NCI-H526 treated with DMSO at 0.1 percent for 48 hours (cell line): ENCODE measurements around the gene RPS18.
"Not testable (repeated sequence)": the region's sequence is repeated elsewhere in the genome, so short reads cannot be mapped to it uniquely, and the experiment has no call there.

Experiments
- DNase-seq: peaks from one replicate; lab custom pipeline; 2025; lab: John Stamatoyannopoulos, UW

RPS18 gene

GRCh38 chr6:33272275-33273128, 627 bp downstream of the RPS18 start:
- no peak for DNase-seq

DNA sequence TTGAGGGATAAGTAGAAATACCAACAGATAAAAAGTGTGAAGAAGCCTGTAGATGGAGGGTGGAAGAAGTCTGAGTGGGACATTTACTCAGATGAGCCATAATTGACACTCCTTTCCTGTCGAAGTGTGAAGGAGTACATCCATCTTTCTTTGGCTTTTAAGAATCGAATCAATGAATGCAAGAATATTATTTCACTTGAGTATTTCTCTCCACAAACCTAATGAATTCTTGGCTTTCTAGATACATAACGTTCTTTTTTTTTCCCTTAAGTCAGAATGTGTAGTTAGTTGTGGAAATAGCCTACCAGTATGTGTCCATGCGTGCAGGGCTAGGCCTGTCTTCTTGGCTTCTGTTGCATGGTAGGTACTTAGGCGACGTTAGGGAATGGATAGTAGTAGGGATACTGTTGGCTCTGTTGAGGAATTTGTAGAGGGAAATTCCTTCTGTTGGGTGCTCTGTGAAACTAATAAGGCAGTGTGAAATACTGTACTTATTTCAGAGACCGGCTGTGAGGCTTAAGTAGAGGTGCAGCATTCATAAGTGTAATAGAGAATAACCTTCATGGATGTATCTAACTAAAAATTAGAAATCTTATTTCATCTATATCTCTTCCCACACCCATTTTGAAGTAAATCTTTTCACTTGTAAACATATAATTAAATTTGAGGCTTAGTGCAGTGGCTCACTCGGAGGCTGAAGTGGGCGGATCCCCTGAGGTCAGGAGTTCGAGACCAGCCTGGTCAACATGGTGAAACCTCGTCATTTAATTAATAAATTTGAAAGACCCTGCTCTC, 1.5 kb downstream of the RPS18 start:
- no peak for DNase-seq

DNA sequence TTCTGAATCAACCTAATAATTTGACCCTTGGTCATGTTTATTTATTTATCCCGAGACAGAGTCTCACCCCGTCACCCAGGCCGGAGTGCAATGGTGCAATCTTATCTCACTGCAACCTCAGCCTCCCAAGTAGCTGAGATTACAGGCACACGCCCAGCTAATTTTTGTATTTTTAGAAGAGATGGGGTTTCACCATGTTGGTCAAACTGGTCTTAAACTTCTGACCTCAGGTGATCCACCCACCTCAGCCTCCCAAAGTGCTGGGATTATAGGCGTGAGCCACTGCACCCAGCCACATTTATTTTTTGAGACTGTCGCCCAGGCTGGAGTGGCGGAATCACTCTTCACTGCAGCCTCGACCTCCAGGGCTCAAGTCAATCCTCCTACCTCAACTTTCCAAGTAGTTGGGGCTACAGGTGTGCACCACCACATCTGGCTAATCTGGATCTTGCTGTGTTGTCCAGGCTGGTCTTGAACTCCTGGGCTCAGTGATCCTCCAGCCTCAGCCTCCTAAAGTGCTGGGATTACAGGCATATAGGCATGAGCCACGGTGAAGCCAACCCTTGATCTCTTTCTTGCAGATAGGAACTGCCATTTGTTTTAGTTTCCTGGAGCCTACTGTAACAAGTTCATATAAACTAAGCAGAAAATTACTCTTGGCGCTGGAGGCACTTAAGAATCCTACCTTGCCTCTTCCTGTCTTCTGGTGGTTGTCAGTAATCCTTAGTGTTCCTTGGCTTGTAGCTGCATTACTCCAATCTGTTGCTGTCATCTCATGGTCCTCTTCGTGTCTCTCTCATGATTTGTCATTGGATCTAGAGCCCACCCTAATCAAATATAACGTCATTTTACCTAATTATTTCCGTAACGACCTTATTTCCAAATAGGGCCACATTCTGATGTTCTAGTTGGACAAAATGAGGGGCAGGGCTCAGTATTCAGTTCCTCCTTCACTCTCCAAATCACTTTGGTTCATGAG, 2.3 kb downstream of the RPS18 start:
- no peak for DNase-seq

DNA sequence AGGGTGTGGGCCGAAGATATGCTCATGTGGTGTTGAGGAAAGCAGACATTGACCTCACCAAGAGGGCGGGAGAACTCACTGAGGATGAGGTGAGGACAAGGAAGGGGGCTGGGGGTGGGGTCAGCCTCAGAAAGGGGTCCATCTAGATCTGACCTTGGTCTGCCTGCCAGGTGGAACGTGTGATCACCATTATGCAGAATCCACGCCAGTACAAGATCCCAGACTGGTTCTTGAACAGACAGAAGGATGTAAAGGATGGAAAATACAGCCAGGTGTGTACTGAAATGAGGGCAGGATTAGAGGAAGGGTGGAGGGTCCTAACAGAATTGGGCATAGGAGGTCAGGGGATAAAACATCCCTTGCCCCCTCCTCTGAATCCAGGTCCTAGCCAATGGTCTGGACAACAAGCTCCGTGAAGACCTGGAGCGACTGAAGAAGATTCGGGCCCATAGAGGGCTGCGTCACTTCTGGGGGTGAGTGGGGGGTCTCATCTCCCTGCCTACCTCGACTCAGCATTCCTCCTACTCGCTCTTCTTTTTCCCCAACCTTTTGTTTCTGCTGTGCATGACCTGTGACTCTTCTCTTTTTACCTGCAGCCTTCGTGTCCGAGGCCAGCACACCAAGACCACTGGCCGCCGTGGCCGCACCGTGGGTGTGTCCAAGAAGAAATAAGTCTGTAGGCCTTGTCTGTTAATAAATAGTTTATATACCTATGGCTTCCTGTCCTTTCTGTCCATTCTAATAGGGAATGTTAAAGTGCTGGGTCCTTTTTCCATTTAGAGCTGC, 4.1 kb downstream of the RPS18 start:
- DNase-seq, result not testable (repeated sequence)

- DNase-seq, result no peak
Observed at GRCh38 chr6:33276581-33276863, 4.6 kb downstream of the RPS18 start.

GRCh38 chr6:33276864-33277662, 5.2 kb downstream of the RPS18 start, which contains the start of gene B3GALT4:
Gene B3GALT4, plus strand, starts transcription at chr6:33277123. Its CDS starts 297 bp downstream, at chr6:33277420.
- peak; percentile 76 for DNase-seq

DNA sequence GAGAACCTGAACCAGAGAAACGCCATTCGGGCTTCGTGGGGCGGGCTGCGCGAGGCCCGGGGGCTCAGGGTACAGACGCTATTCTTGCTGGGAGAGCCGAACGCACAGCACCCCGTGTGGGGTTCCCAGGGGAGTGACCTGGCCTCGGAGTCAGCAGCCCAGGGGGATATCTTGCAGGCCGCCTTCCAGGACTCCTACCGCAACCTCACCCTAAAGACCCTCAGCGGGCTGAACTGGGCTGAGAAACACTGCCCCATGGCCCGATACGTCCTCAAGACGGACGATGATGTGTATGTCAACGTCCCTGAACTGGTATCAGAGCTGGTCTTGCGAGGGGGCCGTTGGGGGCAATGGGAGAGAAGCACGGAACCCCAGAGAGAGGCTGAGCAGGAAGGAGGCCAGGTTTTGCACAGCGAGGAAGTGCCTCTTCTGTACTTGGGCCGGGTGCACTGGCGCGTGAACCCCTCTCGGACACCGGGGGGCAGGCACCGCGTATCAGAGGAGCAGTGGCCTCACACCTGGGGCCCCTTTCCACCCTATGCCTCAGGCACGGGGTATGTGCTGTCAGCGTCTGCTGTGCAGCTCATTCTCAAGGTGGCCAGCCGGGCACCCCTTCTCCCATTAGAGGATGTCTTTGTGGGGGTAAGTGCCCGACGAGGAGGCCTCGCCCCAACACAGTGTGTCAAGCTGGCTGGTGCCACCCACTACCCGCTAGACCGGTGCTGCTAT, 6.0 kb downstream of the RPS18 start:
- DNase-seq, result no peak

DNA sequence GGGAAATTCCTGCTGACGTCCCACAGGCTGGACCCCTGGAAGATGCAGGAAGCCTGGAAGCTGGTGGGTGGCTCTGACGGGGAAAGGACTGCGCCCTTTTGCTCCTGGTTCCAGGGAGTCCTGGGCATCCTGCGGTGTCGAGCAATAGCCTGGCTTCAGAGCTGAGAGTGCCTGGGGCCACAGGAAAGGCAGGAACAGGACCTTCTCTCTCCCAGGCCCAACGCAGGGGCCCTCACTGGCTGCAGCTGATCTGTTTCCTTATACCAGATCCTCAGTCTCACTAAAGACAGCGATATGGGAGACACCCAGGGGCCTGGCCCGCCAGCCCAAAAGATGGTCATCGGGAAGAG, 6.5 kb downstream of the RPS18 start:
- DNase-seq, result no peak

DNA sequence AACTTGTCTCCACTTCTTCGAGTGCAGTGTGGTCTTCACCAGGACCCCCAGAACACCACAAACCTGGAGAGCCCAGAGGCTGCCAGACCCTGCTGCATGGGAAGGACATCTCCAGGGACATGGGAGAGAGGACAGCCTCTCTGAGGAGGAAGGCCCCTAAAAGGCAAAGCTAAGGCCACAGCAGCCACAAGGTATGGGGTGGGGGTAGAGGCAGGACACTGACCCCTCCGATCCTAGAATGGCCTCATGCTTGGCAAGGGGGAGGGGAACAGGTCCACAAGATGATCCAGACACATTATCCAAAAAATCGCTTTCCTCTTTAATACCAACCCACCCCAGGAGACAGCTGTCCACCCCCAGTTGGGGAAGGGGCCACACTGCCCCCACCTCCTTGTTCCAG, 6.9 kb downstream of the RPS18 start:
- no peak for DNase-seq

DNA sequence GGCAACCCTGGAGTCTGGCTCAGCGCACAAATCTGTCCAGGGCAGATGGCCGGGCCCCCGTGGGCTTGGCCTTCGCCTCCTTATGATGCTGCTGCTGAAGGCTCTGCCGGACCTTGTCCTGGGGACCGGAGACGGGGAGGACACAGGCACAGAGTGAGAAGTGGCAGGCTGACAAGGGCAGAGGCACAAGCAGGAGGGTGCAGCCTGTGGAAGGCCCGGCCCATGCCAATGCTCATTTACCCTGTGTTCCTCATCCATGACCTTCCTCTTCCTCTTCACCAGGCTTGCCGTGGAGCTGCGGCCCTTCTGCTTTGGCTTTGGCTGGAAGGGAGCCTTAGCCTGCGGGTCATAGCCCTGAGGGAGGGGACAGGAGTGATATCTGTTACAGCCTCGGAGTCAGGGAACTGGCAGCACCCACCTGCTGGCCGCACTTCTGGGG, 7.4 kb downstream of the RPS18 start:
- DNase-seq, result no peak

DNA sequence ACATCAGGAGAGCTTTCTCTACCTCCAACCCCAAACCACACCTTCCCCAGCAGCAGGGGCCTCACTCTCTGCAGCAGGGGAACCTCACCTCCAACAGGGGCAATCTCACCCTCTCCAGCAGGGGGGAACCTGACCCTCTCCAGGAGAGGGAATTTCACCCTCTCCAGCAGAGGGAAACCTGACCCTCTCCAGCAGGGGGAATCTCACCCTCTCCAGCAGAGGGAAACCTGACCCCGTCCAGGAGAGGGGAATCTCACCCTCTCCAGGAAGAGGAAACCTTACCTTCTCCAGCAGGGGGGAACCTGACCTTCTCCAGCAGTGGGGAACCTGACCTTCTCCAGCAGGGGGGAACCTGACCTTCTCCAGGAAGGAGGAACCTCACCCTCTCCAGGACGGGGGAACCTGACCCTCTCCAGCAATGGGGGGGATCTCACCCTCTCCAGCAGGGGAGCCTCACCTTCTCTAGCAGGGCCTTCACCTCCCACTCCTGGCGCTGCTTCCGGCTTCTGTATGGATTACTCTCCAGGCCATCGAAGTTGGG, 8.2 kb downstream of the RPS18 start:
- DNase-seq, result peak; percentile 48

- DNase-seq, result no peak
Observed at GRCh38 chr6:33280539-33280938, 8.7 kb downstream of the RPS18 start.

DNA sequence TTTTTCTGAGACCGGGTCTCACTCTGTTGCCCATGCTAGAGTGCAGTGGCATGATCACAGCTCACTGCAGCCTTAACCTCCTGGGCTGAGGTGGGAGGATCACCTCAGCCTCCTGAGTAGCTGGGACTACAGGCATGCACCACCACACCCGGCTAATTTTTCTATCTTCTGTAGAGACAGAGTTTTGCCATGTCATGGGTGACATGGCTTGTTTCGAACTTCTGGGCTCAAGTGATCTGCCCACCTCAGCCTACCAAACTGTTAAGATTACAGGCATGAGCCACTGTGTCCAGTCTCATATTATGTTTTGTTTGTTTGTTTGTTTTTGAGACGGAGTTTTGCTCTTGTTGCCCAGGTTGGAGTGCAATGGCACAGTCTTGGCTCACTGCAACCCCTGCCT, 13.3 kb downstream of the RPS18 start:
- DNase-seq, result not testable (repeated sequence)

DNA sequence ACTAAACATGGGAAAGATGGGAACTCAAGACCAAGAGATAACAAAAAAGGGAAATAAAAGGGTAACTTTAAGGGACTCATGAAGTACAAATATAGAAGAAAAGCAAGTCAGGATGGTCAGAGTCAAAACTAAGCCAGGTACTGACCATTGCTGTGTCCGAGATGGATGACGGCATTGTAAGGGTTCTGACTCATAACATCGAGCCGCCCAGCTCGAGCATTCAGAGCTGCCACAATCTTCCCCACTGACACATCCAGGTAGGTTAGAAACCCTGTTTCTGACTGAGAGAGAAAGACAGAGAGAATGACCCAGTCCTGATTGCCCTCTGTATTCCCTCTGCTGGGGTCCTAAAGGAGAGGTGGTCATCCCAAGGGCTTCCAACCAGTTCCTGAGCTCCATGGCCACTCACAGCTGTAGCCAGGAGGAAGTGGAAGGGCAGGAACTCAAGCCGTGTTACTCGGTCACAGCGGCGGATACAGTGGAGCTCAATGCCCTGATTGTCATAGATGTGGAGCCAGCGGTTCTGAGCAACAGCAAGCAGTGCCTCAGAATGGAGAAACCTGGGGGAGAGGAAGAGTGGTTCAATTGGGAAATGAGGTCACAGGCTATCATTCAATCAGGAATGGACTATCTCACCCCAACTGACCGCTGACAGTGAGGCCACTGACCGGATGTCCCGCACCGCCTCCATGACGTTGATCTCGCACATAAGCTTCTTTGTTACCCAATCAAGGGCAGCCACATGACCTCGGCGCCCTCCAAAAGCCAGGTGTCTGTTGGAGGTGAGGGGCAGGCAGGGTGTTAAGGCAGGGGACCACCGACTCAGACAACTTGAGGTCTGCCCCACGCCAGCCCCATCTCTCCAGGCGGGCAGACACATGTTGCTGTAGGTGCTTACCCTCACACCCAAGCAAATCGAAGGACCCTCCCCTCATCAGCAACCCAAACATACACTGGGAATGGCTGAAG, 15.4 kb downstream of the RPS18 start:
- DNase-seq, result no peak

GRCh38 chr6:33288141-33288920, 16.5 kb downstream of the RPS18 start:
- DNase-seq, result no peak

DNA sequence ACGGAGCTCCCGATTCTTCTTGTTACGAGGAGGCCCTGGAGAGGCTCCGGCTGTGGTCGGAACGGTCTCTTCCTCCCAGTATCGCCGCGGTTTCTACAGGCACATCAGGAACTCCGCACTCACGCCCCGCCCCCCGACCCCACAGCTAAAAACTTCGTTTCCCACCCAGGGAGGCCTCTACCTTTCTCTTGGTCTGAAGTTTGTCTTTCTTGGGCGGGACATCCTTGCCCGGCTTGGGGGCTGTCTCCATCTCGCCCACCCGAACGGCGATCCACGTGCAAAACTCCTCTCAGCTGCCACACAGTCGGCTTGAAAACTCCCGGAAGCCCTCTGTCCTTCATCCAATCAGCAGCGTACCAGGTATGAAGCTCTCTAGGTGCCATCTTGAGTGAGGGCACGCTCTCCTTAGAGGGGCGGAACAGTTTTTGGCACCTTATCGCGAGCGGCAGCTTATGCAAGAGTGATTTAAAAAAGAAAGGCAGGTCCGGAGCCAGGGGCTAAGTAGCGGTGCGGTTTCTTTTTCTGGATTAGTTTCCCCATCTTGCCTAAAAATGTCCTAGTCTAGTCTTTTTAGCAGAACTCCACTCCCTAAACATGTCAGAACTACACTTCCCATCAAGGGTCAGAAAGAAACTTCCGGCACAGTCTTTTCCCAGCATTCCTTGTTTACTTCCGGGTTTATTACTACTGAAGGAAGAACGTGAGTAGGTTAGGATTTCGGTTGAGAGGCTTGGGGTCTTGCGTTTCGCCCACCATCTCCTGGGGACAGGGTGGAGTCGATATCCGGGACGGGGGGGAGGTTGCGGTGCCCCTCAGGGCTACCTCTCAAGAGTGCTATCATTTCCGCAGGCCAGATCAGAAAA, 17.3 kb downstream of the RPS18 start, which contains the start of the genes PFDN6 and WDR46:
TSS of gene PFDN6 (plus strand) at position 681 of the 863 bp plus-strand sequence. CDS start 256 bp downstream, outside the sequence.
TSS of gene WDR46 (minus strand) at position 319 of the 863 bp plus-strand sequence. CDS start at position 250, 69 bp downstream.
- peak; percentile 92 for DNase-seq
